OCI-M1 (cell line): Measurements from ENCODE around the gene SCD5.
A peak's percentile ranks its signal among the peaks of the same experiment; 100 is the strongest.

Experiments
- DNase-seq: peaks from one replicate; lab custom pipeline; 2025; lab: John Stamatoyannopoulos, UW

SCD5 gene

GRCh38 chr4:82797040-82797404, 1.6 kb downstream of the SCD5 start:
- no peak for DNase-seq

GRCh38 chr4:82792912-82793649, 5.5 kb downstream of the SCD5 start:
- DNase-seq, result no peak

- no peak for DNase-seq
Observed at GRCh38 chr4:82791179-82791578, 7.4 kb downstream of the SCD5 start.

GRCh38 chr4:82790060-82790660, 8.4 kb downstream of the SCD5 start:
- DNase-seq, result no peak

GRCh38 chr4:82789025-82789776, 9.4 kb downstream of the SCD5 start:
- DNase-seq, result no peak

GRCh38 chr4:82787342-82787741, 11.3 kb downstream of the SCD5 start:
- no peak for DNase-seq

- no peak for DNase-seq
Observed at GRCh38 chr4:82786828-82787227, 11.8 kb downstream of the SCD5 start.

- DNase-seq, result peak; percentile 14
Observed at GRCh38 chr4:82785611-82786400, 12.8 kb downstream of the SCD5 start.

GRCh38 chr4:82784681-82785610, 13.7 kb downstream of the SCD5 start:
- peak; percentile 16 for DNase-seq

GRCh38 chr4:82782626-82783345, 15.8 kb downstream of the SCD5 start:
- DNase-seq, result no peak

- DNase-seq, result peak; percentile 54
Observed at GRCh38 chr4:82780752-82781231, 17.8 kb downstream of the SCD5 start.

GRCh38 chr4:82780170-82780751, 18.3 kb downstream of the SCD5 start:
- DNase-seq, result no peak

- no peak for DNase-seq
Observed at GRCh38 chr4:82779032-82779431, 19.6 kb downstream of the SCD5 start.

GRCh38 chr4:82777857-82778525, 20.6 kb downstream of the SCD5 start:
- no peak for DNase-seq

- no peak for DNase-seq
Observed at GRCh38 chr4:82776925-82777542, 21.6 kb downstream of the SCD5 start.

GRCh38 chr4:82775243-82775642, 23.4 kb downstream of the SCD5 start:
- DNase-seq, result no peak

- no peak for DNase-seq
Observed at GRCh38 chr4:82774711-82775171, 23.9 kb downstream of the SCD5 start.

GRCh38 chr4:82773057-82773456, 25.5 kb downstream of the SCD5 start:
- no peak for DNase-seq

- DNase-seq, result no peak
Observed at GRCh38 chr4:82770607-82771006, 28.0 kb downstream of the SCD5 start.
